NCI-H2029 (cell line): ENCODE measurements around the gene OR13H1.
"Not testable (repeated sequence)": the region's sequence is repeated elsewhere in the genome, so short reads cannot be mapped to it uniquely, and the experiment has no call there.

Experiments
- DNase-seq: peaks from one replicate; lab custom pipeline; 2025; lab: John Stamatoyannopoulos, UW

The OR13H1 gene, protein sequence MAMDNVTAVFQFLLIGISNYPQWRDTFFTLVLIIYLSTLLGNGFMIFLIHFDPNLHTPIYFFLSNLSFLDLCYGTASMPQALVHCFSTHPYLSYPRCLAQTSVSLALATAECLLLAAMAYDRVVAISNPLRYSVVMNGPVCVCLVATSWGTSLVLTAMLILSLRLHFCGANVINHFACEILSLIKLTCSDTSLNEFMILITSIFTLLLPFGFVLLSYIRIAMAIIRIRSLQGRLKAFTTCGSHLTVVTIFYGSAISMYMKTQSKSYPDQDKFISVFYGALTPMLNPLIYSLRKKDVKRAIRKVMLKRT

DNA sequence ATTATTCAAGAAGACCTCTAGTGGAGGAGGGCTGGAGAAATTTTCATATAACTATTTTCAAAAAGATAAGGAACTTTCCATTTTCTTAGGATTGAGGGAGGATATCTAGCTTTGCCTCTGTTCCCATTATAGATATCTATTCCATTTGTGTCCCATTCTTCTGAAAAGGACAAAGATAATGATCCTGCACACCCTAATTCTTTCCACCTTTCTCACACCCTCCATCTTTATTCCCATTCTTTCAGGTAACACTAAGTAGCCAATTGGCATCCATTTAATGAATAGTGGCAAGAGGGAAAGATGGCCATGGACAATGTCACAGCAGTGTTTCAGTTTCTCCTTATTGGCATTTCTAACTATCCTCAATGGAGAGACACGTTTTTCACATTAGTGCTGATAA is at the start of gene OR13H1:
Gene OR13H1, plus strand, starts transcription at position 301 of the 400 bp plus-strand sequence. Its CDS starts 0 bp downstream, at position 301.
- no peak for DNase-seq

DNA sequence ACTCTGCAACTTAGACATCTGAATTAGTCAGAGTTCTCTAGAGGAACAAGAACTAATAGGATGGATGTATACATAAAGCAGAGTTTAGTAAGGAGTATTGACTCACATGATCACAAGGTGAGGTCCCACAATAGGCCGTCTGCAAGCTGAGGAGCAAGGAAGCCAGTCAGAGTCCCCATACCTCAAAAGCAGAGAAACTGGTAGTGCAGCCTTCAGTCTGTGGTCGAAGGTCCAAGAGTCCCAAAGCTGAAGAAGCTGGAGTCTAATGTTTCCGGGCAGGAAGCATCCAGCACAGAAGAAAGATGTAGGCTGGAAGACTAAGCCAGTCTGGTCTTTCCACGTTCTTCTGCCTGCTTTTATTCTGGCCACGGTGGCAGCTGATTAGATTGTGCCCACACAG is 42.3 kb upstream of the OR13H1 start:
- DNase-seq: not testable (repeated sequence)

DNA sequence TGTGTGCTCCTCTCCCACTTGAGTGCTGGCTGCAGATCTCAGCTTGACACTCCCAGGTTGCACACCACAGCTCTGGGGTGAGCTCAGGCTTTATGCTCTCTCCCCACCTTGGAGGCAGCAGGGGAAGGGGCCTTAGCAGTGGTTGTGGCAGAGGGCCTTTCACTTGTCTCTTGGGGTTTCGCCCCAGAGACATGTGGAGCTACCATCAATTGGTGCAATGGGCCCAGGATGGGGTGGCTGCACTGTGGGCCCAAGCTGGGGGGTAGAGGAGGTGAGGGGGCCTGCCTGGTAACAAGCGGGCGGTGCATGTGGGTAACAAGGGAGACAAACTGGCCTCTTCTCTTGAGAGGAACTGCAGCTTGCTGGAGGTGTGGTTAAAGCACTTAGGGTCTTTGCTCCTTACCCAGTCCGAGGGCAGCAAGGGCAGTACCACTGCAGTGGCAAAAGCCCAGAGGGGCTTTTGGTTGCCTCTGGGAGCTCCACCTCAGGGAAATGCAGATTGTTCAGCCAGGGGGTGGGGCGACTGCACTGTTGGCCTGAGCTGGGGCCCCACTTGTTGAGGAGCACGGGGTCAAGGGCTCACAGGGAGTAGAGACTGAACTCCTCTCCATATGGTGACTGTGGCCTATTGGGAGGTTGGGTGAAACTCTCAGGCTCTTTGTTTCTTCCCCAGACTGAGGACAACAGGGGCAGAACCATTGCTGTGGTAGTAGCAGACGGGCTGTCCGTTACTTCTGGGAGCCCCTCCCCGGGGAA is 30.5 kb upstream of the OR13H1 start:
- no peak for DNase-seq

DNA sequence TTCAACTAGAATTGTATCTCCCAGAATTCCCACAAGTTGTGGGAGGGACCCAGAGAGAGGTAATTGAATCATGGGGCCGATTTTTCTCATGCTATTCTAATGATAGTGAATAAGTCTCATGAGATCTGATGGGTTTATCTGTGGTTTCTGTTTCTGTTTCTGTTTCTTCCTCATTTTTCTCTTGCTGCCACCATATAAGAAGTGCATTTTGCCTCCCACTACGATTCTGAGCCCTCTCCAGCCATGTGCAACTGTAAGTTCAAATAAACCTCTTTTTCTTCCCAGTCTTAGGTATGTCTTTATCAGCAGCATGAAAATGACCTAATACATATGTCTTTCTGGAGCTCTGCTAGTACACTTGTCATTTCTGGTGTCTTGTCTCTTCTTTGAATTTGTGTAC is 22.1 kb upstream of the OR13H1 start:
- no peak for DNase-seq

DNA sequence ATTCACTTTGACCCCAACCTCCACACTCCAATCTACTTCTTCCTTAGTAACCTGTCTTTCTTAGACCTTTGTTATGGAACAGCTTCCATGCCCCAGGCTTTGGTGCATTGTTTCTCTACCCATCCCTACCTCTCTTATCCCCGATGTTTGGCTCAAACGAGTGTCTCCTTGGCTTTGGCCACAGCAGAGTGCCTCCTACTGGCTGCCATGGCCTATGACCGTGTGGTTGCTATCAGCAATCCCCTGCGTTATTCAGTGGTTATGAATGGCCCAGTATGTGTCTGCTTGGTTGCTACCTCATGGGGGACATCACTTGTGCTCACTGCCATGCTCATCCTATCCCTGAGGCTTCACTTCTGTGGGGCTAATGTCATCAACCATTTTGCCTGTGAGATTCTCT is 344 bp downstream of the OR13H1 start:
- no peak for DNase-seq

DNA sequence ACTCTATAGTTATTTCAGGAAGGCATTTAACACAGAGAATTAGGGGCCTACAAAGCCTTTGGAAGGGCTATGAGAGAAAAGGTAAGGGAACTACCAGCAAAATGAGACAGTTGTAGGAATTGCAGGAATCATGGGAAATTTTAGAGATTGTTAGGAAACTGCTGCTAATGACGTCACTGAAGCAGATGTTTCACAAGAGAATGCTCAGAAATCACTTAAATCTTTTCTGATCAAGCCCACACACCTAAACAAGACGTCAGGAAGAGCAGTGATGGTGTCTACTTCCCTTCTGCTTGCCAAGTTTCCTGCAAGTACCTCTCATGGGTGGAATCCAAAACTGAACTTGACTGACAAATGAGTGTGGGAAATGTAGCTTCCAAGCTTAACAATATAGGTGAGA is 5.1 kb downstream of the OR13H1 start:
- no peak for DNase-seq

DNA sequence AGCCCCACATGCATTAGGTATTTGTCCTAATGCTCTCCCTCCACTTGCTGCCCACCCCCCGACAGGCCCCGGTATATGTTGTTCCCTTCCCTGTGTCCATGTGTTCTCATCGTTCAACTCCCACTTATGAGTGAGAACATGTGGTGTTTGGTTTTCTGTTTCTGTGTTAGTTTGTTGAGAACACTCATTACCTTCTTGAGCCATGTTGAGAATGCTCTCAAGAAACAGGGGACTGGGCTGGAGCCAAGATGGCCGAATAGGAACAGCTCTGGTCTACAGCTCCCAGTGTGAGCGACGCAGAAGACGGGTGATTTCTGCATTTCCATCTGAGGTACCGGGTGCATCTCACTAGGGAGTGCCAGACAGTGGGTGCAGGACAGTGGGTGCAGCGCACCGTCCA is 8.6 kb downstream of the OR13H1 start:
- DNase-seq: not testable (repeated sequence)

DNA sequence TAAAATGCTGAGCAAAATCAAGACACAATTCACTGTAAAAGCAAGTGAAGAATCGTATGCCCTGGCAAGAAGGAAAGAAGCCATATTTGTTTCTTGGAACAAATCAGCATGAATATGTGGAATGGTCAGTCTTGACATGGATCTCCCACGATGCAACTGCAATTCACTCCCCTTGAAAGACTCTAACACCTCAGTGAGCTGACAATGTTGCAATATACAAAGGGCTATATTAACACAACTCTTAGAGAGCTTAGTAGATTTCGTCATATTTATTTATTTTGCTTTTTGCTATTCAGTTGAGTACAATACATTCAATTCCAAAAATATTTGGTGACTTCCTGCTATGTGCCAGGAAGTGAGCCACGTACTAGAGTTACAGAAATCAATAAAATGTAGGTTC is 14.7 kb downstream of the OR13H1 start:
- no peak for DNase-seq

DNA sequence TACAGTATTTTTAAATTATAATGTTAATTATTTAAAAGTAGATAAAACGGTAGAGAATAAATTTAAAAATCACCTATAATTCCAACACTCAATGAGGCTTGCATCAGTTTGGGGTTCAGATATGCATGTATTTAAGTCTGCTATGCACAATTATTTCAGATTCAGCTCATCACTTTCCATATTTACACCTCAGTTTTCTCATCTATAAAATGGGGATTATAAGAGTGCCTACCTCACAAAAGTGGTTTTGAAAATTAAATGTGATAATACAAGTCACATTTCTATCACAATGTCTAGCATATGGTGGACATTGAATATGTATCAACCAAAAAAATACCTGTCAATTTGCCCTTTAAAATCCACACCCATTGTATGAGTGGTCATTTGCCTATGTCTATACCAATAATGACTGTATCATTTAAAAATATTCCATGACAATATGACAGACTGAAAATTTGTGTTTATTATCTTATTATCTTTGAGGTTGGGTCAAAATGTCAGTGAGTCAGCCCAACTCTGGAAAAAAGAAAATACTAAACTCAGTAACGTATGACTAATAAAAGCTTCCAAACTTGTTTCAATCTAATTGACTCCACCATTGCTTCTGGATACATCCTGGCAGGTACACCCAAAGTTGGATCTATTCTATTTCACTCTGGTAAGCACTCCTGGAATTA is 20.8 kb downstream of the OR13H1 start:
- no peak for DNase-seq

DNA sequence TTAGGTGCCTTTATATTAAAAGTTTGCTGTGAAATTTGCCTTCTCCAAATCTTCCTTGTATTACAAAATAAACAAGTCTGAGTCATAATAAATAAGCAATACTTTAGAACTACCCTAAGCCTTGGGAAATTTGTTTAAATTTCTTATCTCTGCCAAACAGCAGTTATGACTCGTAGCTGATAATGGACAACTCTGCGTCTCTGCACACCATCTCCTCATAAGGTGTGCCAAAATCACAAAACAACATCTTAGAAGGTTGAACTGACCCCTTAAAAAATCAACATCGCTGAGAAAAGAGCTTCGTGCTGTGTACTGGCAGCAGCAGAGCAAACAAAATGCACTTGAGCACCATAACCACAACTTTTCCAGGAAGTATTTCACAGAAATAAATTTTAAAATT is 22.0 kb downstream of the OR13H1 start:
- no peak for DNase-seq

DNA sequence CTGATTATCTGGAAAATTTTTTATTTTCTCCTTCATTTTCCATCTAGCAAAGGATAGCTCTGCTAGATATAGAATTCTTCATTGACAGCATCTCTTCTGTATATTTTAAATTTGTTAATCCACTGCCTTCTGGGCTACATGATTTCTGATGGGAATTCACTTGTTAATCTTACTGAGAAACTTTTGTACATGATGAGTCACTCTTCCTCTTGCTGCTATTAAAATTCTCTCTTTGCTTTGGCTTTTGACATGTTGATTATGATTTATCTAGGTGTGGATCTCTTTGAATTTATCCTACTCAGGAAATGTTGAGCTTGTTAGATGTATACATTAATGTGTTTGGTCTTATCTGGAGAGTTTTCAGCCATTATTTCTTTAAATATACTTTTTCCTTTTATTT is 27.5 kb downstream of the OR13H1 start:
- DNase-seq: no peak

DNA sequence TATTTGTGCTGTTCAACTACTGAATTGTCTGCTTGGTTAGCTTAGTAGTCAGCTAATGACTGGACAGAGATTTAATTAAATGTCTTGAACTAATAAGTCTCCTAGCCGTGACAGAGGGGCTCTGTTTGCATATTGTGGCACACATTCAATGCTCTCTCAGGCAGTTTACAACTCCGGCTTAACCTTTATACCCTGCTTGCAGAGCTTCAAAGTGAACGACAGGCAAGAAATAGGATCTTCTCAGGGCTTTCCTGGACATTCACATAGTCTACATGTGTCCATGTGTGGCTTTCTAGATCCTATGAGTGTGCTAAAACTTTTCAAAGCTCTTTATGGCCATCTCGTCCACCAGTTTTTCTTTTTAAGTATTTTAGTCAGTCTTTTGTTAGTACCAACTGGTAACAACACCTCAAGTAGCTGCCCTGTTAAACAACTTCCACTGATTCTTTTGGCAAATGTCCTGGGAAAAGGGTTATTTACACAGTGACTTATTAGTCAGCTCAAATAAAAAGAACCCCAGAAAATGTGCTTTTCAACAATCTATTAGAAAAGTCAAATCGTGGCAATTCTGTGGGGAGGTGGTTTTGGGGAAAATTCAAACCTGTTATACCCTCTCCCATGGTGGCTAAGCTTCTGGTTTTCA is 28.6 kb downstream of the OR13H1 start:
- DNase-seq: no peak

DNA sequence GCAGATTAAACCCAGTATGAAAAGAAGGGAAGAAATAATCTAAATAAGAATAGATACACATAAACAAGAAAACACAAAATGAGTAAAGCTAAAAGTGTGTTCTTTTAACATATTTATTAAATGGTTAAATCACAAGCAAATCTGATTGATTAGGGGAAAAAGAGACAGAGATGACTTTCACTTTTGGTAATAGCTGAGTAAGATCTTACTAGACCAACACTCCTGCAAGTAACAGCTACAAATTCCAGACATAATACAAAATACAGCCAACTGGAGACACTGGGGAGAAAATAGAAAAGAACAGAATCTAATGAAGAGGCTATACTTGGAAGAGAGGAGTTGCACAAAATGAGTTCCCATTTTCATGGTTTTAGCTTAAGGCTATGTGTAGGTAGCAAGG is 33.5 kb downstream of the OR13H1 start:
- no peak for DNase-seq

DNA sequence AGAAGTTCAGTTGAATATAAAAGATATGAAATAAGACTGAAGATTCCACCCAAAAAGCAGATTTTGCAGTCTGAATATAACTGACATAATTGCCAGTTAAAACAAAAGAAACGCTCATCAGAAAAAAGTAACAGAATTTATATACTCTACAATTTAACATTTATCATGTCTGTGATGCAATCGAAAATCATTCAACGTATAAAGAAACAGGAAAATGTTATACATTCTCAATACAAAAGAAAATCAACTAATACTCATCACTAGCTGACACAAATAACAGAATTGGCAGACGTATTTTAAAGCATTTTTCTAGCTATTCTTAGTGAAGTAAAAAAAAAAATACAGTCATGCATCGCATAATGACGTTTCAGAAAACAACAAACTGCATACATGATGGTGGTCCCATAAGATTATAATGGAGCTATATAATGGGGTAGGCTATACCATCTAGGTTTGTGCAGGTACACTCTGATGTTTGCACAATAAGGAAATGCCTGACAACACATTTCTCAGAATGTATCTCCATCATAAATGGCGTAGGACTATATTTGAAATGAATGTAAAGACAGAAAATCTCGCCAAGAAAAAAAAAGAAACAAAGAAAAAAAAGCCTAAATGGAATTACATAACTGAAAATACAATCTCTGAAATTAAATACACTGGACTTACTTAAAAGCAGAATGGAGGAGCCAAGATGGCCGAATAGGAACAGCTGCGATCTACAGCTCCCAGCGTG is 34.3 kb downstream of the OR13H1 start:
- DNase-seq: no peak

DNA sequence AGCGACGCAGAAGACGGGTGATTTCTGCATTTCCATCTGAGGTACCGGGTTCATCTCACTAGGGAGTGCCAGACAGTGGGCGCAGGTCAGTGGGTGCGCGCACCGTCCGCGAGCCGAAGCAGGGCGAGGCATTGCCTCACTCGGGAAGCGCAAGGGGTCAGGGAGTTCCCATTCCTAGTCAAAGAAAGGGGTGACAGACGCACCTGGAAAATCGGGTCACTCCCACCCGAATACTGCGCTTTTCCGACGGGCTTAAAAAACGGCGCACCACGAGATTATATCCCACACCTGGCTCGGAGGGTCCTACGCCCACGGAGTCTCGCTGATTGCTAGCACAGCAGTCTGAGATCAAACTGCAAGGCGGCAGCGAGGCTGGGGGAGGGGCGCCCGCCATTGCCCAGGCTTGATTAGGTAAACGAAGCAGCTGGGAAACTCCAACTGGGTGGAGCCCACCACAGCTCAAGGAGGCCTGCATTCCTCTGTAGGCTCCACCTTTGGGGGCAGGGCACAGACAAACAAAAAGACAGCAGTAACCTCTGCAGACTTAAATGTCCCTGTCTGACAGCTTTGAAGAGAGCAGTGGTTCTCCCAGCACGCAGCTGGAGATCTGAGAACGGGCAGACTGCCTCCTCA is 35.0 kb downstream of the OR13H1 start:
- DNase-seq: not testable (repeated sequence)

DNA sequence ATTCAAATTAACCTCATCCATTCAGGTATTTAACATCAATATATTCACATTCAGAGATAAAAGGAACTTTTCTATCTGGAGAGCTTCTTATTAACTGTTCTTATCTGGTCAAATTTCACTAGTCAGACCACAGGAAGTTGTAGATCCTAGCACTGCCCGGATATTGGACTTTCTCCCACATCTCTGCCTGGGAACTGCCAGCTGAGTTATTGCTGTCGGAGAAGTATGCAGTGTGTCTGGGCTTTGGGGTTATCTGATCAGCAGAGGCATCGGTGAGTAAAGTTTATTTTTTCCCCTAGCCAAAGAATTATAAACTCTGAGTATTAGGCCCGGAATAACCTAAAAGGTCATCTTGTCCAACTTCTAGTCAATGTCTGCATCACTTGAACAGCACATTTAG is 45.1 kb downstream of the OR13H1 start:
- no peak for DNase-seq
